Measurements from ENCODE around the gene SLC25A6.
"Not testable (repeated sequence)": the region's sequence is repeated elsewhere in the genome, so short reads cannot be mapped to it uniquely, and the experiment has no call there.

SLC25A6 gene

GRCh38 chrX:1389181-1389992 lies 2.5 kb downstream of the SLC25A6 start:
- no peak for DNase-seq

- DNase-seq, result no peak
Measured at GRCh38 chrX:1388651-1389050, 3.3 kb downstream of the SLC25A6 start.

DNA sequence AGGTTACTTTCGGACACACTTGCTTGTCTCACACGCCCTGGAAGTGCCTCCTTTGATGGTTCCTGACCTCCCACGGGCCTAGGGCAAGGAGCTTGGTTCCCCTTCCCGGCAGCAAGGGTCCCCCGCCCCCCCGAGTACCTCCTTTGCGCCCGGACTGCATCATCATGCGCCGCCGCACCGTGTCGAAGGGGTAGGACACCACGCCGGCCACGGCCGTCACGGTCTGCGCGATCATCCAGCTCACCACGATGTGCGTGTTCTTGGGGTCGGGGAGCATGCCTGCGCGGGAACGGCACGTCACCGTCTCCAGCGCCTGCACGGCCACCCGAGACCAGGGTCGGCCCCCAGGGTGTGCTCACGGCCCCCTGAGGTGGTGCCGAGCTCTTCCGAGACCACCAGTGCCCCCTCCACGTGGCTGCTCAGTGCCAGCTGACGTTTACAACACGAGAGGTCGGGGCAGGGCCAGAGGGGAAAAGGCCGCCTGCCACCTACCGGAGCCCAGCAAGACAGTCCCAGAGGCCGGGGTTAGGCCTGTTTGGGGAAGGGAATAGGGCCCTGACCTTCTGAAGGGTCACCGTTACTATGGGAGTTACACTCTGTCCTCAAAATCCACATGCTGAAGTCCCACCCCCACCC lies 4.7 kb downstream of the SLC25A6 start:
- DNase-seq, result no peak

GRCh38 chrX:1386338-1387127 lies 5.4 kb downstream of the SLC25A6 start:
- no peak for DNase-seq

DNA sequence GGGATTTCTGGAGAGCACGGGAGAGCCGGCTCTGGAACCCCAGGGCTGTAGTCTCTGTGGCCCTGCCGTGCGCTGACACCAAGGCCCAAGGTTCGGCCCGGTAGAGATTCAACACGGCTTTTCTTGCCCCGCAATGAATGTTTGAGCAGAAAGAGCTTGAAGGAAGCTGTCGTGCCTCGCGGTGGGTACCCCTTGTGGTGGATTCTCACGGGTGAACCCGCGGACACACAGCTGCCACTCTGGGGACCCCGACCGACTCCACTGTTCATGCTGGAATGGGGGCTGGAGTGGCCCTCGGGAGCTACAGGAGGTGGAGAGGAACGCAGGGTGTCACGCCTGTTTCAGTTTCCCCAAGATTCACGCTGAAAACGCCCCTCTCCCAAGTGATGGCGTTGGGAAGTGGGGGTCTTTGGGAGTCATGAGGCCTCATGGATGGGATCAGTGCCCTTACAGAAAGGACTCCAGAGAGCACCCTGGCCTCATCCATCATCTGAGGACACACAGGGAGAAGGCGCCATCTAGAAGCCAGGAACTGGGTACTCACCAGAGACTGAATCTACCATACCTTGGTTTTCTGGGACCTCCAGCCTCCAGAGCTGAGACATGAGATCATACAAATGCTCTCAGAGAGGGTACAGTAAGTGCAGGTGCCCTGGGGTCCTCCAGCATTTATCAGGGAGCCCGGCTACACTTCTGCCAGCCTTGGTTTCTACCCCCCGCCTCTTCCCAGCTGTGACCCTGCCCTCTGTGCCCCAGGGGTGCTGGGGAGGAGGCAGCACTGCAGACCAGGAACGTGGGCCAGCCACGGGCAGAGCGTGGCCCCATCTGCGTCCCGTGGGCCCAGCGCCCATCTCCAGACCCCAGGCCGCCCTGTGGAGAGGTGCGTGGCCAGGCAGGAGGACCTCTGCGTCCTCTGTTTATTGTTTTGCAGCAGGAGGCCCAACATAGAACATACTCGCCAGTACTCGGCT lies 6.4 kb downstream of the SLC25A6 start:
- no peak for DNase-seq

- no peak for DNase-seq
Measured at GRCh38 chrX:1384658-1385252, 7.2 kb downstream of the SLC25A6 start.

DNA sequence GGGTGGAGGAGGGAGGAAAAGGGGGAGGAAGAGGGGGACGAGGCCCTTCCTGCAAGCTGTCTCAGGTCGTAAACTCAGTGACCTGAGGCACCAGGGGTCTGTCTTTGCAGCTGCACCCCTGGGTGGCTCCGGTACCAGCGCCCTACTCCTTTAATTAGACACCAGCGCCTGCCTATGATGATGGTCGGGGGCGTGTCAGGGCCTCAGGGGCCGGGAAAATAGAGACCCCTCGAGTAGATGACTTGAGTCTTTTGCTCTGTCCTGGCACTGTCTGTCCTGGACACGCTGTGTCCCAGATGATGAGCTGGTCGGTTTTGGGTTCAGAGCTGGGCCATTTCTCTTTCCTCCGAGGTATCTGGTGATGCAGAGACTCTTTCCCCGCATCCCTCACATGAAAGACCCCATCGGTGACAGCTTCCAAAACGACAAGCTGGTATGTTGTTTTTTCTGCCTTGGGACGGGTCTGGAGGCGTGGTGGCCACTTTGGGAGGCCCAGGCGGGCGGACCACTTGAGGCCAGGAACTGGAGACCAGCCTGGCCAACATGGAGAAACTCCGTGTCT lies 11.2 kb downstream of the SLC25A6 start:
- DNase-seq, result no peak

GRCh38 chrX:1378306-1378759 lies 13.6 kb downstream of the SLC25A6 start:
- no peak for DNase-seq

DNA sequence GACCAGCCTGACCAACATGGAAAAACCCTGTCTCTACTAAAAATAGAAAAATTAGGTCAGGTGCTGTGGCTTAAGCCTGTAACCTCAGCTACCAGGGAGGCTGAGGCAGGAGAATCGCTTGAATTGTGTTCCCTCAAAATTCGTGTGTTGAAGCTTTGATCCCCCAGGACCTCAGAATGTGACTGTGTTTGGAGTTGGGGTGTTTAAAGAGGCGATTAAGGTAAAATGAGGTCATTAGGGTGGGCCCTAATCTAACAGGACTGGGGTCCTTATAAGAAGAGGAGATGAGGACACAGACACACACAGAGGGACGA lies 23.6 kb downstream of the SLC25A6 start:
- DNase-seq, result no peak

DNA sequence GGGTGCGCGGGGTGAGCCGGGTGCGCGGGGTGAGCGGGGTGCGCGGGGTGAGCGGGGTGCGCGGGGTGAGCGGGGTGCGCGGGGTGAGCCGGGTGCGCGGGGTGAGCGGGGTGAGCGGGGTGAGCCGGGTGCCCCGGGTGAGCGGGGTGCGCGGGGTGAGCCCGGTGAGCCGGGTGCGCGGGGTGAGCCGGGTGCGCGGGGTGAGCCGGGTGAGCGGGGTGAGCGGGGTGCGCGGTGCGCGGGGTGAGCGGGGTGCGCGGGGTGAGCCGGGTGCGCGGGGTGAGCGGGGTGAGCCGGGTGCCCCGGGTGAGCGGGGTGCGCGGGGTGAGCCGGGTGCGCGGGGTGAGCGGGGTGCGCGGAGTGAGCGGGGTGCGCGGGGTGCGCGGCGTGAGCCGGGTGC lies 25.6 kb downstream of the SLC25A6 start:
- not testable (repeated sequence) for DNase-seq

DNA sequence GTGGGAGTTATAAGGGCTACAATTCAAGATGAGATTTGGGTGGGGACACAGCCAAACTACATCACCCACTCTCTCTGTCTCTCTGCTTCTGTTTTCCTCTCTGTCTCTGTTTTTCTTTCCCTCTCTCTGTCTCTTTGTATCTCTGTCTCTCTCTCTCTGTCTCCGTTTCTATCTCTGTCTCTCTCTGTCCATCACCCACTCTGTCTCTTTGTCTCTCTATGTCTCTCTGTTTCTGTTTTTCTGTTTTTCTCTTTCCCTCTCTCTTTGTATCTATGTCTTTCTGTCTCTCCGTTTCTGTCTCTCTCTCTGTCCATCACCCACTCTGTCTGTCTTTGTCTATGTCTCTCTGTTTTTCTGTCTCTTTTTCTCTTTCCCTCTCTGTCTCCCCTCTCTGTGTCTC lies 30.0 kb downstream of the SLC25A6 start:
- DNase-seq, result no peak

DNA sequence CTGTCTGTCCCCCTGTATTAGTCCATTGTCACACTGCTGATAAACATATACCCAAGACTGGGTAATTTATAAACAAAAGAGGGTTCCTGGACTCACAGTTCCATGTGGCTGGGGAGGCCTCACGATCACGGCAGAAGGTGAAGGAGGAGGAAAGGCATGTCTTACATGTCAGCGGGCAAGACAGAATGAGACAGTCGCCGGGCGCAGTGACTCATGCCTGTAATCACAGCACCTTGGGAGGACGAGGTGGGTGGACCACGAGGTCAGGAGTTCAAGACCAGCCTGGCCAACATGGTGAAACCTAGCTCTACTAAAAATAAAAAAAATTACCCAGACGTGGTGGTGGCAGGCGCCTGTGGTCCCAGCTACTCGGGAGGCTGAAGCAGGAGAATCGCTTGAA lies 30.6 kb downstream of the SLC25A6 start:
- no peak for DNase-seq

- no peak for DNase-seq
Measured at GRCh38 chrX:1360171-1360570, 31.7 kb downstream of the SLC25A6 start.

DNA sequence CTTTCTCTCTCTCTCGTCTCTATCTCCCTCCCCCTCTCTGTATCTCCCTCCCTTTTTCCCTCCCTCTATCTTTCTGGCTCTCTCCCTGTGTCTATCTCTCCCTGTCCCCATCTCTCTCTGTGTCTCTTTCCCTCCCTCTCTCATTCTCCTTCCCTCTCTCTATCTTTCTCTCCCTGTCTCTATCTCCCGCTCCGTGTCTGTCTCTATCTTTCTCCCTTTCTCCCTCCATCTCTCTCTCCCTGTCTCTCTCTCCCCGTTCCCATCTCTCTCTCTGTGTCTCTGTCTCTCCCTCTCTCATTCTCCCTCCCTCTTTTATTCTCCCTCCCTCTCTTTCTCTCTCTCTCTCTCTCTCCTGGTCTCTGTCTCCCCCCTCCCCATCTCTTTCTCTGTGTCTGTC lies 32.4 kb downstream of the SLC25A6 start:
- DNase-seq, result no peak

DNA sequence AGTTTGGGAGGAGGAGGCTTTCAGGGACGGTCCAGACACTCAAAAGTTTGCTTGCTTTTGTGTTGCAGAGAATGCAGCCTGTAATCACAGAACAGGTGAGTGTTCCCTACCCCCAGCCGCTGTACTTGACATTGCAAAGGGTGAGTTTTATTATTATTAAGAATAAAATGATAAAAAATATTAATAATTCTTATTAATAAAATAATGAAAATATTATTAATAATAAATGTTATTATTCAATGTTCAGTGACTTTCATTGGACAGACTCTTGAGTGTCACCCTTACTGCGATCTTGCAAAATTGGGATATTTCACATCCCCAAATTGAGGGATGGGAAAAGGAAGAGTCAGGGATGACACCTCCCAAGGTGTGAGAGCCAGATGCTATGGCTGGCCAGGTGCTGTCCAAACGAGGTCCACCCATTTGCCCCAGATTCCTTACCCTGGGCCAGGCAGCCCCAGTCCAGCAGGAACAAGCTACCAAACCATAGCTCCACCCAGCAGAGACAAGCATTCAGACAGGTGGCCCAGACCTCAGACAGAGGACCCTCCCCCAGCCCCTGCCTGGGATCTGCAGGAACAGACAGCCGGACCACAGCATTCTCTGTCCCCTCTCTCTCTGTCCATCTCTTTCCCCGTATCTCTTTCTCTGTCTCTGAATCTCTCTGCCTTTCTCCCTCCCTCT lies 33.0 kb downstream of the SLC25A6 start:
- DNase-seq, result no peak

GRCh38 chrX:1357993-1358392 lies 33.9 kb downstream of the SLC25A6 start:
- DNase-seq, result no peak

- no peak for DNase-seq
Measured at GRCh38 chrX:1355131-1356046, 36.5 kb downstream of the SLC25A6 start.

GRCh38 chrX:1354036-1355019 lies 37.6 kb downstream of the SLC25A6 start:
- no peak for DNase-seq
